Sigmoid colon (tissue), 4 donors: ENCODE data around the gene ATP1A3.

Experiments used
- EP300 ChIP-seq, 4 donors: sonication (generic); formaldehyde crosslinking; IDR thresholded peaks; one replicate each; pipeline ENCODE4 v1.6.1; 2017; ENCODE audit warnings: antibody characterized with exemption in 4 of 4
- POLR2A ChIP-seq, 2 donors: fragments of 450-650 bp; IDR thresholded peaks; one replicate each; pipeline ENCODE4 v1.6.1; 2016; ENCODE audit warnings: antibody characterized with exemption in 2 of 2, mild to moderate bottlenecking in 2 of 2, moderate library complexity in 2 of 2
- TF ChIP-seq, protein P1 (sequence below), 4 experiments: fragments of 450-650 bp in 3 of 4; fragments of 200-600 bp in 1 of 4; IDR thresholded peaks; one replicate each; pipeline ENCODE4 v1.5.1; 2016 to 2019; ENCODE audit warnings: antibody characterized with exemption in 4 of 4, mild to moderate bottlenecking in 3 of 4, moderate library complexity in 2 of 4

DNA sequence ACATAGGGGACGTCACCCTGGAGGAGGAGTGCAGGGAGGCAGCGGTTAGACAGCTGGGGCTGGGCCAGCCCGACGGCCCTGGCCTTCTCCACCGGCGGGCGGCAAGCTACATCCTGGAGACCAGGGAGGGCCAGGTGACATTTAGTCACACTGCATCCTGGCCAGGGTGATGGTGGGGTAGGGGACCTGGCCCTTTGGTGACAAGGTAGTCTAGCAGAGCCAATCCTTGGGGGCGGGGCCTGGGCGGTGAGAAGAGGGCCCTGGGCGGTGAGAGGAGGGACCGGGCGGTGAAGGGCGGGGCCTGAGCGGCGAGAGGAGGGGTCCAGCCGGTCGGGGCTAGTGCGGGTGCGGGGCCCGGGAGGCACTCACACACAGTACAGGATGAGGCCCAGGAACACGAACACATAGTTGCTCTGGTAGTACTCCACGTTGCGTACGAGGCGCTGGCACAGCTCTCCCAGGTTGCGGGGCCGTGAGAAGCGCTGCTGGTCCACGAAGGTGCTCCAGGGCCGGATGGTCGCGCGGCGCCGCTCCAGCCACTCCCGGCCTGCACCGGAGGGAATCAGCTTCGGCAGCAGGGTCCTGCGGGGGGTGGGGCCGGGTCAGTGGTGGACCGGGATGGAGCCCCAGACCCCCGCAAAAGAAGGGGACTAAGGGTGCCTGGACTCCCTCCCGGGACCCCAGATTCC lies 35.5 kb downstream of the ATP1A3 start:
- TF ChIP-seq, protein P1, sequence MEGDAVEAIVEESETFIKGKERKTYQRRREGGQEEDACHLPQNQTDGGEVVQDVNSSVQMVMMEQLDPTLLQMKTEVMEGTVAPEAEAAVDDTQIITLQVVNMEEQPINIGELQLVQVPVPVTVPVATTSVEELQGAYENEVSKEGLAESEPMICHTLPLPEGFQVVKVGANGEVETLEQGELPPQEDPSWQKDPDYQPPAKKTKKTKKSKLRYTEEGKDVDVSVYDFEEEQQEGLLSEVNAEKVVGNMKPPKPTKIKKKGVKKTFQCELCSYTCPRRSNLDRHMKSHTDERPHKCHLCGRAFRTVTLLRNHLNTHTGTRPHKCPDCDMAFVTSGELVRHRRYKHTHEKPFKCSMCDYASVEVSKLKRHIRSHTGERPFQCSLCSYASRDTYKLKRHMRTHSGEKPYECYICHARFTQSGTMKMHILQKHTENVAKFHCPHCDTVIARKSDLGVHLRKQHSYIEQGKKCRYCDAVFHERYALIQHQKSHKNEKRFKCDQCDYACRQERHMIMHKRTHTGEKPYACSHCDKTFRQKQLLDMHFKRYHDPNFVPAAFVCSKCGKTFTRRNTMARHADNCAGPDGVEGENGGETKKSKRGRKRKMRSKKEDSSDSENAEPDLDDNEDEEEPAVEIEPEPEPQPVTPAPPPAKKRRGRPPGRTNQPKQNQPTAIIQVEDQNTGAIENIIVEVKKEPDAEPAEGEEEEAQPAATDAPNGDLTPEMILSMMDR (IDR thresholded peaks at IDR 0.05): no peak
- TF ChIP-seq POLR2A (IDR thresholded peaks at IDR 0.05): peak in 1 of 2 donors; percentile 37
- no peak for TF ChIP-seq EP300 (IDR thresholded peaks at IDR 0.05)
